ENCODE data around the gene MTCH2. TPM values are rescaled to one million over a fixed set of nuclear protein-coding genes. Genes with fewer than 3 reads are reported as not detected.

MTCH2 gene
- total RNA-seq, 2 experiments from 2014 or later: 110 to 117 TPM

- ChIA-PET CTCF (interaction anchor here (0.6 kb wide), 1 partner anchor 213 kb away, joined by 3 read pairs; no protein-coding TSS in a partner anchor), POLR2A (no interaction called here)
- Mint-ChIP-seq H3K9me3 (no peaks in the 10 kb centered on the region), H3K27ac (no peak overlapping the region), H3K27me3 (no peaks in the 10 kb centered on the region), H3K4me1 (ENCODE audit: low read depth) (peaks cover 2% of the 10 kb centered on the region), H3K36me3 (peaks cover 18% of the 10 kb centered on the region), H3K4me3 (no peak overlapping the region)
- intact Hi-C loops (cut with micrococcal nuclease): no loop called here
- no peak for DNase-seq
These were observed 55.2 kb downstream of the MTCH2 start for GRCh38 chr11:47587039-47587716.

DNA sequence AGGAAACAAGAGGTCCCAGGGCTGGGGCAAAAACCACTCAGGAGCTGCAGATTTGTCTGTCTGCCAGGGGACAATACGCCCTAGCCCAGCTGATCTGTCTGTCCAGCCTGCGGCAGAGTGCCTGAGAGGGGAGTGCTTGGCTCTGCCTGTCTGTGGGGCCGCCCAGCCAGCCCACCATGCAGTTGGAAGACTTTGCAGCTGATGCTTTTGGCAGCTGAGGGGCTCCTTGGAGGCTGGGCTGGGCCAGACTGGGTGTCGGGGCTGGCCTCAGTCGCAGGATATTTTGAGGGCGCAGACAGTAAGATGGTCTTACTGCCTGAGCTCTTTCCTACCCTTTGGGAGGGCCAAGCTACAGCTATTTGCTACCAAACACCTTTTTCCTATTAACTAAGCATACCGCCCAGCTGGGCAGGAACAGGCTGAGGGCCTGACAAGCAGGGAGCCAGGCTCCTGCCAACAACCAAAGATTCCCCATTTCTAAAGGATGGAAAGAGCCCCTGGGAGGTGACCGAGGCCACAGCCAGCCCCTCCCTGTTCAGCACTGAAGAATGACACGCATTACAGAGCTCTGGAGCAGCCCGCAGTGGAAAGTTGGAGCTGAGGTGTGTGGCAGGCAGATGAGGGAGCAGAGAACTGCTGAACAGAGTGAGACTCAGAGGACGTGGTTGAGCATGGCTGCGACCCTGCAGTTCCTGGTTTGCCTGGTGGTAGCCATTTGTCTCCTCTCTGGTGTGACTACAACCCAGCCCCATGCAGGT is 56.1 kb downstream of the MTCH2 start, which contains the start of gene FAM180B:
FAM180B (plus strand) TSS at position 581 of the 758 bp plus-strand sequence; CDS start at position 672, 91 bp downstream.
- H3K9me3 Mint-ChIP-seq: no peaks in the 10 kb centered on the region
- CTCF ChIA-PET: no interaction called here
- H3K36me3 Mint-ChIP-seq: peaks cover 27% of the 10 kb centered on the region
- POLR2A ChIA-PET: interaction anchor here (0.5 kb wide), 1 partner anchor 160 kb away, joined by 3 read pairs; no protein-coding TSS in a partner anchor
- no peak within 1 kb of the TSS for H3K4me3 Mint-ChIP-seq
- no peaks in the 10 kb centered on the region for H3K27me3 Mint-ChIP-seq
- intact Hi-C loops (cut with micrococcal nuclease): no loop called here
- no peak within 1 kb of the TSS for H3K27ac Mint-ChIP-seq
- no peak for DNase-seq
- H3K4me1 Mint-ChIP-seq (ENCODE audit: low read depth): no peaks in the 10 kb centered on the region

DNA sequence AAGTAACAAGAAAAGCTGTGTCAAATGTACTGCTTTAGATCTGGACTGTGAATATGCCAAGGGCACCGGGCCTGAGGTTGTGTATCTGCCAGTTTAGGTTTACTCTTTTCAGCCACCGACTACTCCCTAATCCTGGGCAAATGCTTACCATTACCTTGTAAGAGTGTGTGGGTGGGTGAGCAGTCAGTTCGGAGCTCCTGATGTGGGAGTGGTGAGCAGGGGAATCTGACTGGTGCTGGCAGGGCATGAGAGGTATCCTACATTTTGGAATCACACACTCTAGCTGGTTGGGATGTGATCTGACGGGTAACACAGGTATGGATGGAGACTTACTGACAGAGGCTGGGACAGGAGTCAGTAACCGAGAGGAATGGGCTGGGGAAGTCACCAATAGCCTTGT is 58.5 kb downstream of the MTCH2 start:
- H3K36me3 Mint-ChIP-seq: peaks cover 32% of the 10 kb centered on the region

DNA sequence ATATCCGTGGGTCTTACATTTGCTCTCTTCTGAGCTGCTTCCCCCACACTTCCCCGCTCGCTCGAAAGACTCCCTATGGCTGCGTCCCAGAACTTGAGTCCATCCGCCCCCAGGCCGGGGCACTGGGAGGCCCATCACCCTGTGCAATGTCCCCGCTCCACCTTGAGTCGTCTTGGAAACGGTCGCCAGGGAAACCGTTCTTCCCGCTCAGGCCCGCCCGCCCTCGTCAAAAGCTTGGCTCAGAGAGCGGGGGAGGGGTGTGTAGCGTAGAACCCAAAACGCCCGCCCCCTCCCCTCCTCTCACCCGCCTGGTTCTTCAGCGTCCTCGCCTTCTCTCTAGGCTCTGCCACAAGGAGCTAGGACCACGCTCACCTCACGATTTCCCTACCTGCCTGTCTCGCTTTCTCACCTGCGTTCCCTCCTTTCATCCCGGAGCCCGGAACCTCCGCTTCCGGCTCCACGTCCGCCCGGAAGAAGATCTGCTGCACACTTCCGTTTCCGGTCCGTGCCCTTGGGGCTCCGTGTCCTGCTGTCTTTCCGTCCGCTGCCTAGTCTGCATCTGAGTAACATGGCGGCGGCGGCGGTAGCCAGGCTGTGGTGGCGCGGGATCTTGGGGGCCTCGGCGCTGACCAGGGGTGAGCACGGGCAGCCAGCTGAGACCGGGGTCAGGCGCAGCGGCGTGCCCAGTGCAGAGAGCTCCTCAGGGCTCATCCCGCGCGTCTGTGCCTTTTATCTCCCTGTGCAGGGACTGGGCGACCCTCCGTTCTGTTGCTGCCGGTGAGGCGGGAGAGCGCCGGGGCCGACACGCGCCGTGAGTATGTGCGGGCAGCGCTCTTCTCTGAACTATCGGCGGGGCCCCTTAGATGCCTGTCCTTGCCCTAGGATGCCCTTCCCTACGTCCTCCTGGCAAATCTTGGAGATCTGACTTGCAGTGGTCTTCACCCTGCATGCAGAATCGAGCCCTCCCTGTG is 63.5 kb downstream of the MTCH2 start, which contains the start of the genes KBTBD4 and NDUFS3:
KBTBD4 (minus strand) TSS at position 447 of the 971 bp plus-strand sequence; CDS start at position 428, 19 bp downstream.
NDUFS3 (plus strand) TSS at position 551 of the 971 bp plus-strand sequence; CDS start at position 569, 18 bp downstream.
- Mint-ChIP-seq H3K4me3 (peak within 1 kb of the TSS; percentile 94), H3K9me3 (no peaks in the 10 kb centered on the region), H3K36me3 (peaks cover 39% of the 10 kb centered on the region), H3K4me1 (ENCODE audit: low read depth) (peaks cover 32% of the 10 kb centered on the region), H3K27ac (peak within 1 kb of the TSS; percentile 93), H3K27me3 (peaks cover 1% of the 10 kb centered on the region)
- ChIA-PET POLR2A (interaction anchor here (0.6 to 3.9 kb wide), 9 partner anchors 10 to 269 kb away, joined by 3 to 33 read pairs (median 3); partner anchors contain the start of genes C1QTNF4, NUP160 and PTPMT1), CTCF (interaction anchor here (0.7 to 2.8 kb wide), 3 partner anchors 26 to 206 kb away, joined by 3 to 9 read pairs (median 4); partner anchors contain the start of gene CELF1)
- intact Hi-C loops (cut with micrococcal nuclease): loop anchor here (1.0 to 5.0 kb wide), 5 partner anchors 26 to 188 kb away; partner anchors contain the start of genes AGBL2, CELF1, FNBP4 and MTCH2
- peak; percentile 93 for DNase-seq

More for the DNA sequence above, 58.5 kb downstream of the MTCH2 start:
- peaks cover 16% of the 10 kb centered on the region for H3K4me1 Mint-ChIP-seq (ENCODE audit: low read depth)
- CTCF ChIA-PET: no interaction called here
- no peak for DNase-seq
- no peak overlapping the region for H3K4me3 Mint-ChIP-seq
- intact Hi-C loops (cut with micrococcal nuclease): no loop called here
- H3K9me3 Mint-ChIP-seq: no peaks in the 10 kb centered on the region
- peaks cover under 1% of the 10 kb centered on the region for H3K27me3 Mint-ChIP-seq
- H3K27ac Mint-ChIP-seq: no peak overlapping the region
- POLR2A ChIA-PET: no interaction called here

DNA sequence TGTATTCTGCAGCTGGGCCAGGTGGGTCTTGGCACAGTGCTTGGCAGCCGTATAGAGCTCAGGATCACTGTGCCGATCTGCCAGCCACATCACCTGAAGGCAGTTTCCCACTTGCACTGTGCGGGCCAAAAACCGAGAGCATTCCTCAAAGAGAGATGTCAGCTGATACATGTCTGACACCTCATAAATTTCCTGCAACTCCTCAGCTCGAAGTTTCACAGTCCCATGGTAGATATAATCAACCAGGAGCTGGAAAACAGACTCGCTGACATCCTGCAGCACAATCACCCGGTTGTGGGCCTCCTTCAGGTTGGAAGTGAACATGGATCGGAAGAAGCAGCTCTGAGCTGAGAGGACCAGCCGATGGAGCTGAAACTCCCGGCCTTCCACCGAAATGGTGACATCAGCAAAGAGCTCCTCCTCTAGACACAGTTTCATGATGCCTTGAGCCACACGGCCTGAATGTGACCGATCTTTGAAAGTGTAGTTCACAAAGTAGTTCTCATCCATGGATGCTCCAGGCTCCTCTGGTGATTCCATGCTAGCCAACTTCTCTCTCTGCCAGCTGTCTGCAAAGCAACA is 64.8 kb downstream of the MTCH2 start:
- H3K9me3 Mint-ChIP-seq: no peaks in the 10 kb centered on the region
- H3K4me3 Mint-ChIP-seq: peak overlapping the region; percentile 94
- peaks cover 41% of the 10 kb centered on the region for H3K36me3 Mint-ChIP-seq
- DNase-seq: no peak
- intact Hi-C loops (cut with micrococcal nuclease): loop anchor here (1.0 to 5.0 kb wide), 3 partner anchors 24 to 150 kb away; partner anchors contain the start of genes AGBL2, CELF1 and PSMC3
- CTCF ChIA-PET: interaction anchor here (1.3 to 2.8 kb wide), 3 partner anchors 22 to 63 kb away, joined by 4 to 9 read pairs (median 4); partner anchors contain the start of gene CELF1
- POLR2A ChIA-PET: interaction anchor here (1.0 to 3.9 kb wide), 3 partner anchors 9 to 271 kb away, joined by 3 to 33 read pairs (median 8); partner anchors contain the start of genes NUP160 and PTPMT1
- H3K27ac Mint-ChIP-seq: peak overlapping the region; percentile 60
- peaks cover 32% of the 10 kb centered on the region for H3K4me1 Mint-ChIP-seq (ENCODE audit: low read depth)
- peaks cover 1% of the 10 kb centered on the region for H3K27me3 Mint-ChIP-seq

DNA sequence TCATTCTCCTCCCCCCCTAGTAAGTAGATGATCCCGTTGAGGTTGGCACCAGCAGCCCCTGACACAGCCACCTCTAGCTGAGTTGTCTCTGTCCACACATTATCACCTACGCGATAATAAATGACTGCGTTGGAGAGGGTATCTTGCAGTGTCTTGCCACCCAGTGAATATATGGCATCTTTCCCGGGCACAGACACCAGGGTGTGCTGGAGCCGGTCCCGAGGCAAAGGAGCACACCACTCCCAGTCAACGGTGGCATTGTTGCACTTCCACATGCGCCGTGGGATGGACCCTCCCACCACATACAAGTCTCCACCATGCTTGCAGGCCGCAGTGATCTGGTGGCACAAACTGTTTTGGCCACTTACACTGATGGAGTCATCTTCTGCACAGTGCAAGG is 69.0 kb downstream of the MTCH2 start:
- CTCF ChIA-PET: no interaction called here
- Mint-ChIP-seq H3K27me3 (no peaks in the 10 kb centered on the region), H3K4me1 (ENCODE audit: low read depth) (peaks cover 16% of the 10 kb centered on the region), H3K36me3 (peaks cover 31% of the 10 kb centered on the region), H3K27ac (no peak overlapping the region), H3K9me3 (no peaks in the 10 kb centered on the region), H3K4me3 (no peak overlapping the region)
- intact Hi-C loops (cut with micrococcal nuclease): no loop called here
- POLR2A ChIA-PET: interaction anchor here (0.9 kb wide), 1 partner anchor 9 kb away, joined by 3 read pairs; no protein-coding TSS in a partner anchor
- DNase-seq: no peak

DNA sequence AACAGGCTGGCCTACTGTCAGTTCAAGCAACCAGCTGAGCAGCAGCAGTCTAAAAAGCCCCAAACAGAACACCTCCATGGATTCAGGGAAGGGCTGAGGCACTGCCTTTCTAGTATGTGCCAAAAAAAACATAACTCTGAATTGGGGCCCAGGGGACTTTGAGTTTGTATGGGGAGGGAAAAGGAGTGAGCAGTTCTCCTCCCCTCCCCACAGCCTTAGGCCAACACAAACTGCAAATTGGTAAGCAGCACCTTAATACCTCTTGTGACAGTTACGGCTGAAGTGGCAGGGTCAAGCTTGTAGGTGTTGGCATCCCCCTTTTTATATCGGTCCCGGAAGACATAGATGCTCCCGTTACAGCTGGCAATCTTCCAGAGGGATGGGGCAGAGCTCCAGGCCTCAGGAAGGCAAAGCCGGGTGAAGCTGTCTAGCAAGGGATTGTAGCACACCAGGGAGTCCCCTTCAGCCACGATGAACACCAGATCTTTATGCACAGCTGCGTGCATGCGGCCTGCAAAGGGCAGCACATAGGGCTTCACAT is 69.6 kb downstream of the MTCH2 start:
- H3K9me3 Mint-ChIP-seq: no peaks in the 10 kb centered on the region
- ChIA-PET POLR2A (interaction anchor here (0.9 kb wide), 1 partner anchor 8 kb away, joined by 3 read pairs; no protein-coding TSS in a partner anchor), CTCF (no interaction called here)
- DNase-seq: no peak
- no peak overlapping the region for H3K4me3 Mint-ChIP-seq
- peaks cover 31% of the 10 kb centered on the region for H3K36me3 Mint-ChIP-seq
- H3K27ac Mint-ChIP-seq: no peak overlapping the region
- H3K27me3 Mint-ChIP-seq: no peaks in the 10 kb centered on the region
- intact Hi-C loops (cut with micrococcal nuclease): no loop called here
- peaks cover 17% of the 10 kb centered on the region for H3K4me1 Mint-ChIP-seq (ENCODE audit: low read depth)

DNA sequence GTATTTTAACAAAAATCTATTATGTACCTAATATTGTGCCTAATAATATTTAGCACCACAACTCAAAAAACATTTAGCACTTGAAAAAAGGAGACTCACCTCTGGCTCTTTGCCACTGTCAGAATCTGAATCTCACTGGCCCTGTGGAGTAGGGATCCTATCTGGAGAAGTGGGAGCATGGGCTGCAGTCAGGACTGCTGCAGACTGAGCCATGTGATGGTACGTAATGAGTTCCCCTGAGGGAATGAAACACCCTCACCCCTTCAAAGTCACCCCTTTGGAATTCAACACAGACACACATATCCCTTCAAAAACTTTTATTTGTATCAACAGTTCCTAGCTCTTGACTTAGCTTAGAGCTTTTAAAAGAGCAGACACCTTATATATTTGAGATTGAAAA is 70.5 kb downstream of the MTCH2 start:
- DNase-seq: no peak
- intact Hi-C loops (cut with micrococcal nuclease): no loop called here
- ChIA-PET POLR2A (interaction anchor here (0.5 kb wide), 1 partner anchor 62 kb away, joined by 4 read pairs; no protein-coding TSS in a partner anchor), CTCF (no interaction called here)
- Mint-ChIP-seq H3K27ac (no peak overlapping the region), H3K9me3 (no peaks in the 10 kb centered on the region), H3K36me3 (peaks cover 27% of the 10 kb centered on the region), H3K4me3 (no peak overlapping the region), H3K27me3 (no peaks in the 10 kb centered on the region), H3K4me1 (ENCODE audit: low read depth) (peaks cover 8% of the 10 kb centered on the region)

DNA sequence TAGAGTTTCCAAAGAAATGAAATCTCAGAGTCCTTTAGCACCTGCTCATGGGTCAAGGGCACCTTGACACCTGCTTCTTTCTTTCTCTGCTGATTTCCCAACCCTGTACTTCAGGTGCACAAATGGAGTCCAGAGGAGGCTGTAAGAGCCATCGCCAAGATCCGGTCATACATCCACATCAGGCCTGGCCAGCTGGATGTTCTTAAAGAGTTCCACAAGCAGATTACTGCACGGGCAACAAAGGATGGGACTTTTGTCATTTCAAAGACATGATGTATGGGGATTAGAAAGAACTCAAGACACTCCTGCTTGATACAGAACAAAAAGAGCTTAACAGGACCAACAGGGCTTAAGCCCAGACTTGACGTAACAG is 71.0 kb downstream of the MTCH2 start:
- POLR2A ChIA-PET: interaction anchor here (0.5 kb wide), 1 partner anchor 61 kb away, joined by 4 read pairs; no protein-coding TSS in a partner anchor
- H3K9me3 Mint-ChIP-seq: no peaks in the 10 kb centered on the region
- no peak overlapping the region for H3K4me3 Mint-ChIP-seq
- peaks cover 12% of the 10 kb centered on the region for H3K4me1 Mint-ChIP-seq (ENCODE audit: low read depth)
- CTCF ChIA-PET: no interaction called here
- DNase-seq: no peak
- intact Hi-C loops (cut with micrococcal nuclease): no loop called here
- no peak overlapping the region for H3K27ac Mint-ChIP-seq
- peaks cover 26% of the 10 kb centered on the region for H3K36me3 Mint-ChIP-seq
- no peaks in the 10 kb centered on the region for H3K27me3 Mint-ChIP-seq

DNA sequence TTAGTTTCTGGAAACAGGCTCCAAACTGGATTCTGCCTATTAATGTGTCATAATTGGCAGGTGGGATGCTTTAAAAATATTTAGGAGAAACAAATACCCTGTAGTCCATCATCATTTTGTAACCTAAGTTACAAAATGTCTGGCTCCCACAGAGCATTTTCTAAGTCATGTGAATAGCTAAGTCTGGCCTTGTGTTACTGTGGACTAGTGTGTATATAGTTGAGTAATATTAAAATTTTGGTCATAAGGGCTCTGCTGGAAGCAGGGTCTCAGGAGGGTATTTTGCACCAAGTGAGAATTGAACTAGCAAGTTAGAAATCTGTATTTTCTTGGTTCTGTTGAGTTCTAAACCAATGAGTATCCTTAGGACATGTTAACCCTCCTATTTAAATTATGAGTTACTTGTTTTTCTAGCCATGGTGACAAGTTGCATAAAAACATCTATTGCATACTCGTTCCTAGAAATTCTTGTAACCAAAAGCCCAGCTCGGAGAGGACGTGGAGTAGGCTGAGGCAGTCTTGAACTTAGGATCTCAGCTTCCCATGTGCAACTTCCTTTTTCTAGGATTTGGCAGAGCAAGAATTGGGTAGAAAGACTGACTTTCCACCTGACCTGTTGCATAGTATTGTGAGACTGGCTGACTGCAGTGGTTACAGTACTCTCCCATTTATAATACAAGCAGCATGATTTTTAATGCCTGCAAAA is 71.6 kb downstream of the MTCH2 start:
- H3K27ac Mint-ChIP-seq: no peak overlapping the region
- H3K9me3 Mint-ChIP-seq: no peaks in the 10 kb centered on the region
- intact Hi-C loops (cut with micrococcal nuclease): no loop called here
- H3K4me1 Mint-ChIP-seq (ENCODE audit: low read depth): peaks cover 13% of the 10 kb centered on the region
- no peaks in the 10 kb centered on the region for H3K27me3 Mint-ChIP-seq
- ChIA-PET POLR2A (interaction anchor here (0.6 kb wide), 1 partner anchor 74 kb away, joined by 5 read pairs; no protein-coding TSS in a partner anchor), CTCF (interaction anchor here (1.2 kb wide), 1 partner anchor 19 kb away, joined by 4 read pairs; no protein-coding TSS in a partner anchor)
- H3K36me3 Mint-ChIP-seq: peaks cover 25% of the 10 kb centered on the region
- H3K4me3 Mint-ChIP-seq: no peak overlapping the region
- DNase-seq: no peak
